ENCODE measurements around the gene SMPD2.
A peak's percentile ranks its signal among the peaks of the same experiment; 100 is the strongest.

The SMPD2 gene

DNA sequence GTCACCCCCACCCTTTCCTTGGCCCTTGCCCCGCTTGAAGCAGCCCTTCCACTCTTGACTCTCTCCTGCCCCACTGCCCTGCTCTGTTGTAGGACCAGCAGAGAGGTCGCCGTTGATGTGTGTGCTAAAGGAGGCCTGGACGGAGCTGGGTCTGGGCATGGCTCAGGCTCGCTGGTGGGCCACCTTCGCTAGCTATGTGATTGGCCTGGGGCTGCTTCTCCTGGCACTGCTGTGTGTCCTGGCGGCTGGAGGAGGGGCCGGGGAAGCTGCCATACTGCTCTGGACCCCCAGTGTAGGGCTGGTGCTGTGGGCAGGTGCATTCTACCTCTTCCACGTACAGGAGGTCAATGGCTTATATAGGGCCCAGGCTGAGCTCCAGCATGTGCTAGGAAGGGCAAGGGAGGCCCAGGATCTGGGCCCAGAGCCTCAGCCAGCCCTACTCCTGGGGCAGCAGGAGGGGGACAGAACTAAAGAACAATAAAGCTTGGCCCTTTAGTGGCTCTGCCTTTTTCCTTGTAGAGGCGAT is 3.0 kb downstream of the SMPD2 start:
- in situ Hi-C loops (cut with MboI; ENCODE audit: low pct_unique_long_range_greater_than_20kb, low sequenced_read_pairs) = no loop called here
- no peak for DNase-seq

DNA sequence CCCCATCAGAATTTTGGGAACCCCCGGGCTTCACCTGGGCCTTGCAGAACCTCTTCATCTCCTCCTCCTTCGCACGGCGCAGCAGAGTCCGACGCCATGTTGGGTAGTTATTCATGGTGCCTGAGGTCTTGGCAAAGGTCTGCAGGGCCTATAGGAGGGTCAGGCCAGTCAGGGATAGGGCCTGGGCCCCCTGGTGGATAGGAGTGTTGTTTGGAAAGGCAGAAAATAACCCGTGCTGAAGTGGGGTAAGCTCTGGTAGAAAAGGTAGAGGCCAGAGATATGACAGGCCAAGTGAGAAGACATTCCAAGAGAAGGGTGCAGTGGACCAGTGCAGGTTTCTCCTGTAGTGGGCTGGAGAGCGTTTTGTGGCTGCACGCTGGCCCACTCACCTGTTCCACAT is 4.9 kb downstream of the SMPD2 start:
- in situ Hi-C loops (cut with MboI; ENCODE audit: low pct_unique_long_range_greater_than_20kb, low sequenced_read_pairs) = no loop called here
- no peak for DNase-seq

DNA sequence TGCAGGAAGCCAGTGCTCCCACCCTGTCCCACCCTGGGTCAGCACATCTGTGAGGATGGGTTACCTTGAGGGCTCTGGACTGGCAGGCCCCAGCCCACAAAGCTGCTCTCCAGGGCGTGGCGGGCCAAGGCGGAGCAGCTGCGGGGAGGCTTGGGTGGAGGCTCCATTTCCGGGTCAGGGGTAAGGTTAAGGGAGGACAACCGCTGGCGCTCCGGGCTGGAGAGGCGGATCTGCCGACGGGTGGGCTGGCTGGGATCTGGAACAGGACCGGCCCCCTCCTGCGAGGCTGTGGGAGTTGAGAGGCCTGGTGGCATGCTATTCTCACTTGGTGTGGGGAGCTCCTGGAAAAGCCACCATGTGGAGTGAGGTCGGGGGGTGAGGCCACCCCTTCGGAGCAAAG is 5.5 kb downstream of the SMPD2 start:
- DNase-seq = no peak
- in situ Hi-C loops (cut with MboI; ENCODE audit: low pct_unique_long_range_greater_than_20kb, low sequenced_read_pairs) = no loop called here

GRCh38 chr6:109446541-109446940 is 6.0 kb downstream of the SMPD2 start:
- no peak for DNase-seq

DNA sequence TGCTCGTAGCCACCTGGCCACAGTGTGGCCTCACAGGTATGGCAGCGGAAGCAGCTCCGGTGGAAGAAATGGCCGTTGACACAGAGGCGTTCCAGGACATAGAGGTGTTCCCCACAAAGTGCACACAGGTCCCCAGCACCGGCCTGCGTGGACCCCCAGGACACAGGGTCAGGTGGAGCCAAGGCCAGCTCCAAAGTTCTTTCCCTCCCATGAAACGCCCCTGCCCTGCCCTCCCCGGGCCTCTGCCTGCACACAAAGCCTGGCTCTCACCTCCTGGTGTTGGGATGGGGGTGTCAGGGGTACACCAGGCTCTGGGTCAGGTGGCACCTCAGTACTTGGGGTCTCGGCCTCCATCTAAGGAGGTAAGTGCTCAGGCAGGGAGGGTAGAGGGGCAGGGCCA is 6.6 kb downstream of the SMPD2 start:
- no peak for DNase-seq
- in situ Hi-C loops (cut with MboI; ENCODE audit: low pct_unique_long_range_greater_than_20kb, low sequenced_read_pairs) = no loop called here

More at GRCh38 chr6:109446541-109446940, 6.0 kb downstream of the SMPD2 start:
- in situ Hi-C loops (cut with MboI; ENCODE audit: low pct_unique_long_range_greater_than_20kb, low sequenced_read_pairs) = no loop called here

DNA sequence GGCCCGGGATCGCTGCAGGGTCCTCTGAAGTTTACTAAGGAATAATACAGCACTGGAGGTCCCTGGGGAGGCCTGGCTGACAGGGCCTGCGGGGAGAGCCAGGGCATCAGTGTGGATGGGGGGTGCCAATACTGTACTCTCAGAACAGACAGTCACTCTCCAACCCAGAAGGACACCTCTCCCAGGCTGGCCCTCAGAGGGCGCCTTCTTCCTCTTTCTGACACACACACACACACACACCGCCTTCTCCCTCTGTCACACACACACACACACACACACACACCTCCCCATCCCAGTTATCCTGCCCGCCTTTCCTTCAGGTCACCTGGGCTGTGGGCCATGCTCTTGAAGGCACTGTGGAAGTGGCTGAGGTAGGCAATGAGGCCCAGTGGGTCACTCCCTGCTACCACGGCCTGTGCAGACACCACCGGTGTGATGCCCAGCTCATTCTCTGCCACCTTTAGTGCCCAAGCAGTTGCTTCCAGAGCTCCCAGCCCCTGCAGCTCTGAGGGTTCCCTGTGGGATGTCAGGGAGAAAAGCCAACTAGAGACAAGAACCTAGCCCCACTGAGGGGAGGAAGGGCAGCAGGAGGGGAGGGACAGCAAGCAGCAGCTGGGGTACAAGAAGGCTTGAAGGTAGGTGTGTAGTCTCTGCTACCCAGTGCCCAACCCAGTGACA is 7.5 kb downstream of the SMPD2 start:
- DNase-seq = peak; percentile 50
- in situ Hi-C loops (cut with MboI; ENCODE audit: low pct_unique_long_range_greater_than_20kb, low sequenced_read_pairs) = no loop called here

- in situ Hi-C loops (cut with MboI; ENCODE audit: low pct_unique_long_range_greater_than_20kb, low sequenced_read_pairs) = no loop called here
- no peak for DNase-seq
Measured at GRCh38 chr6:109448615-109449014, 8.1 kb downstream of the SMPD2 start.

DNA sequence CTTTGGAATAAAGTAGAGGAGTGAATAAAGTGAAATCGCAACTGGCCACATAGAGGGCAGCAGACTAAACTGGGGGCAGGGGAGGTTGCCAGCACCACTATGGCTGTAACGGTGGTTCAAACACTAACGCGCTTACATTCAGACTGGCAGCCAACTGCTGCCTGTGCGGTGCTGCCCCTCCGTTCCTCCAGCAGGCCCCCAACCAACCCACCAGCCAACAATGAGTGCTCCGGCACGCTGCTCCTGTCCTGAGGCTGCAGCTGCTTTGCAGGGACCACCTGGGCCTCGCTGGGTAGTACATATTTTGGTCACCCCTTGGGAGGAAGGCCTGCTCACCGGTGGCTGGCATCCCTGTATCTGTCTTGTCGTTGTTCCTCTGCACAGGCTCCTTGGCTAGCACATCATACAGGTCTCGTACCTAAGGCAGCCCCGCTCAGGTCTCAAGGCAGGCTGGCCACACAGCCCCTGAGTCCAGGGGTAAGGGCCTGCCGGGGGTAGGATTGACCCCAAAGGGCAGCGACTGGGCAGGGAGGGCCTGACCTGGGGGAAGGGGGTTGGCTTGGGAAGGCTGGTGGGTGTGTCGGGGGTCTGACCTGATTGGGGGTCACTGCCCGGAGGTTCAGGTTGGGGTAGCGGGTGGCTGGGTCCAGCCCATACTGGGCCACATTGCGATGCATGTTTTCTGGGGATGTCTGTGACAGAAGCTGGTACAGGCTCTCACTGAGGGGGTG is 8.7 kb downstream of the SMPD2 start:
- DNase-seq = no peak
- in situ Hi-C loops (cut with MboI; ENCODE audit: low pct_unique_long_range_greater_than_20kb, low sequenced_read_pairs) = no loop called here

- in situ Hi-C loops (cut with MboI; ENCODE audit: low pct_unique_long_range_greater_than_20kb, low sequenced_read_pairs) = no loop called here
- DNase-seq = no peak
Measured at GRCh38 chr6:109449795-109450673, 9.5 kb downstream of the SMPD2 start.

- no peak for DNase-seq
- in situ Hi-C loops (cut with MboI; ENCODE audit: low pct_unique_long_range_greater_than_20kb, low sequenced_read_pairs) = no loop called here
Measured at GRCh38 chr6:109450801-109451200, 10.3 kb downstream of the SMPD2 start.

DNA sequence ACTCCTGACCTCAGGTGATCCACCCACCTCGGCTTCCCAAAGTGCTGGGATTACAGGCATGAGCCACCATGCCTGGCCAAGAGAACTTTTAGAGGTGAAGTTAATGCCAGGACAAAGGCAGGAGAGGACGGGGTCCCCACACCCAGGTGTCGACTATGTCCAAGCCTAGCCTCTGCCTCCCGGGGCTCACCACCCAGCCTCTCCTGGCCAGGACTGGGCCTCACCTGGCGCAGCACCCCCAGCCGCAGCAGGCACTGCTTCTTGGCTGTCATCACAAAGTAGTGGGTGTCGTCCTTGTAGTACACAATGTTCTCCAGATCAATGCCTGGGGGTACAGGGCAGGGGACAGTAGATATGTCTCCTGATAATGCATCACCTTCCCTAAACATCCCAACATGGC is 10.9 kb downstream of the SMPD2 start:
- in situ Hi-C loops (cut with MboI; ENCODE audit: low pct_unique_long_range_greater_than_20kb, low sequenced_read_pairs) = no loop called here
- DNase-seq = no peak

GRCh38 chr6:109452181-109452580 is 11.7 kb downstream of the SMPD2 start:
- in situ Hi-C loops (cut with MboI; ENCODE audit: low pct_unique_long_range_greater_than_20kb, low sequenced_read_pairs) = no loop called here
- no peak for DNase-seq

DNA sequence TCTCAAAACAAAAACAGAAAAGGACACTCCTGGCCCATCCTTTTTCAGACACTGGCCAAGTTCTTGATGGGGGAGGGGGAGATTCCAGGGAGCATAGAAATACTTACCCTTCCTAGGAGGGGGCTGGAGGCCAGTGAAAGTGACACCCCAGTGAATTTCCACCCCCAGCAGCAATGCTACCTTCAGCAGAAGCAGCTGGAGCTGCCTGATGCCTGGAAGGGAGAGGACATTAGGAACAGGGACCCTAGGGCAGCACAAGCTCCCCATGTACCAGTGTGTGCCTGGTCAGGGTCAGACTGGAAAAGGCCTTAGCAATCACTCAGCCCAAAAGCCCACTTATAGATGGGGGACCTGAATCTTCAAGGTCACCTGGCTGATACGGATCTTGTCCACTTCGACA is 12.6 kb downstream of the SMPD2 start:
- no peak for DNase-seq
- in situ Hi-C loops (cut with MboI; ENCODE audit: low pct_unique_long_range_greater_than_20kb, low sequenced_read_pairs) = no loop called here

DNA sequence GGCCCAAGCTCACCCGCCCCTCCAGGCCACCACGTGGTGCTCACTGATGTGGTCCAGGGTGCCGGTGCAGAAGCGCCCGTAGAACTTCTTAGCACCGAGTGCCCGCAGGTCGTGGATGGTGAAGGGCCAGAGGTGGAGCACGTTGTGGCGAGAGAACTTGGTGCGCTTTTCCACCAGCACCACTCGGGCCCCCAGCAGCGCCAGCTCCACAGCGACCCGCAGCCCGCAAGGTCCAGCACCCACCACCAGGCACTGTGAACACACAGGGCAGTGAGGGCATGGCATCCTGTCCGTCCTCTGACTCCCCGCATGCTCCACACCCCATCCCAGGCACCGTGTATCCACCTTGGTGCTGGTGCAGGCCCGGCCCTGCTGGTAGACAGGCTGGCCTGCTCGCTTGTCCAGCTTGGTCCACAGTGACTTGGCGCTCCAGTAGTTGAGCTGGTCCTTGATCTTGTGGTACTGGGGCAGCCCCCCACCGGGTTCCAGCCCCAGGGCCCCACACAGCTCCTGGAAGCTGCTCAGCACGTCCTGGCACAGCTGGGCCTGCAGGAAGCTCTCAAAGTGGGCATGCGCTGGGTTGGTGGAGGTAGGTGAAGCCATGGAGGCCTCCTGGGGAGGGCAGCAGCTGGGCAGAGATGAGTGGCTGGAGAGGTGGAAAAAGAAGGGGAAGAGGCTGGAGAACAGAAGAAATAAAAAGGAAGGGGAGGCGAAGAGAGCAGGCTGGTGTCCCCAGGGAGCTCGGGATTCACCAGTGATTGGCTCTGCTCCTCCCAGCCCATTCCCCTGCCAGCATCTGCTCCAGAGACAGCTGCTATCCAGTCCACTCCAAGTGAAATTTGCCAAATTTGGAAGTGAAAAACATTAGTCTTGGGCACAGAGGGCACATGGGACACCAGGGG is 13.3 kb downstream of the SMPD2 start:
- DNase-seq = no peak
- in situ Hi-C loops (cut with MboI; ENCODE audit: low pct_unique_long_range_greater_than_20kb, low sequenced_read_pairs) = no loop called here

- in situ Hi-C loops (cut with MboI; ENCODE audit: low pct_unique_long_range_greater_than_20kb, low sequenced_read_pairs) = no loop called here
Measured at GRCh38 chr6:109454496-109455436, 14.2 kb downstream of the SMPD2 start.

DNA sequence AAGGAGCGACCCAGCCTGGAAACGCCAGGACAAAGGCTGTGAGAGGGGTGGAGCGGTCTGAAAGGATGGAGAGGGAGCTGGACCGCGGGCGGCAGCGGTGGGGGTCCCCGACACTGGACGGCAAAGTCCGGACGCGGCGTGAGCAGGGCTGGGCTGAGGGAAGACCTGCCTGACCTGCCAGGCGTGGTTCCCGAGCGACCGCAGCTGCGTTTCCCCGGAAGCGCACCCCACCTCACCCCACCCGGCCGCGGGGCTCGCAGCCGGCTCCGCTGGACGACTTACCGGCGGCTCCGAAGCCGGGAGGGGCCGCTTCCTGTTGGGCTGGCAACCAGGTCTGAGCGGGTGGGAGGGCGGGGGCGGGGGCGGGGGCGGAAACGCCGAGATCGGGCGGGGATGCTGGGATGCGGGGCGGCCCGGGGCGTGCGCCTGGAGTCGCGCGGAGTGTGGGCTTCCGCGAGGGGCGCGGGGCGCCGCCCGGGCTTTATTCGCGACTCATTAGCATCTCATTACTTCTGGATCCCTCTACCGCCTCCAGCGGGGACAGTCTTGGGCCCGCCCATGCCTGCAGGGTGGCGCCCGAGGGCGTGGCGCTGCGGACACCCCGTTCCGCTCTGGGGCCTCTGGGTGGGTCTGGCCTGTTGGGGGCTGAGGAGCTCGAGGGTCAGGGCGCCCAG is 15.1 kb downstream of the SMPD2 start, which contains the start of gene MICAL1:
MICAL1 (minus strand) TSS at position 336 of the 674 bp plus-strand sequence. CDS start 1,576 bp downstream, outside the sequence.
- peak; percentile 52 for DNase-seq
- in situ Hi-C loops (cut with MboI; ENCODE audit: low pct_unique_long_range_greater_than_20kb, low sequenced_read_pairs) = no loop called here

More at GRCh38 chr6:109454496-109455436, 14.2 kb downstream of the SMPD2 start:
- DNase-seq = peak; percentile 71

DNA sequence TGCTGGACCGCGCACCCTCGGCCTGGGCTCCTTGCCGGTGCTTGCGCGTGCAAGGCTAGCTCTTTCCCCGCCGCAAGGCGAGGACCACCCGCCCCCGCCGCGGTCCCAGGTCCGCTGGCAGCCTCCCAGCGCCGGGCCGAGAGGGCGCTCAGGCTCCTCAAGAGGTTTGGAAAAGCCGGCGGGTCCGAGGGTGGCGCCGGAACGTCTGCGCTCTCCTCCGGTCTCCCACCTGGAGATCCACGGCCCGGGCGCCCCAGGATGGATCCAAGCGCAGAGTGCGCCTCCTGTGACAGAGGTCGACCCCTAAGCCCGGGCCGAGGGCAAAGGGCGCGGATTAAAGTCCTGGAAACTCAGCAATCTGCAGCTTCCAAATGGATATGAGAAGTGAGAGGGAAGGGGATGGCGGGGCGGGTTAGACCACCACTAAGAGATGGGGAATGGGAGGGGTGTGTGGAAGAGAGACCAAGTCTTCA is 15.6 kb downstream of the SMPD2 start:
- no peak for DNase-seq

More for the DNA sequence above, 15.6 kb downstream of the SMPD2 start:
- in situ Hi-C loops (cut with MboI; ENCODE audit: low pct_unique_long_range_greater_than_20kb, low sequenced_read_pairs) = no loop called here
